T-helper 1 cell treated with Interleukin-12 subunit alpha and Interleukin-12 subunit beta and Interleukin-4 antibody, amounts not matched to agents 30 ng/mL and 1 ng/mL, for 36 hours (primary cell): Measurements from ENCODE around the gene CXCL12. TPM values are rescaled to one million over a fixed set of nuclear protein-coding genes. Genes with fewer than 3 reads are reported as not detected.

Experiments used
- intact Hi-C: fragments of 100-400 bp; cut with micrococcal nuclease; formaldehyde crosslinking; loops from one replicate; pipeline ENCODE4 v1.15.1; 2024
- total RNA-seq: library from RNA; stranded (reverse); gene quantifications from 2 replicates; pipeline ENCODE4 v1.2.3, GENCODE V29; 2022

CXCL12 gene
- not detected in 2 replicates for total RNA-seq

GRCh38 chr10:44385026-44385695 is at the start of gene CXCL12:
Gene CXCL12, minus strand, starts transcription at chr10:44385097. Its CDS starts 92 bp downstream, at chr10:44385005.
- intact Hi-C loops, result loop anchor here (5.0 kb wide), 1 partner anchor 472 kb away; no protein-coding TSS in a partner anchor

- intact Hi-C loops, result no loop called here
Measured at GRCh38 chr10:44427479-44427878, 42.6 kb upstream of the CXCL12 start.

GRCh38 chr10:44427037-44427436 is 42.1 kb upstream of the CXCL12 start:
- intact Hi-C loops, result no loop called here

GRCh38 chr10:44426247-44427034 is 41.5 kb upstream of the CXCL12 start:
- intact Hi-C loops, result no loop called here

GRCh38 chr10:44425466-44425865 is 40.6 kb upstream of the CXCL12 start:
- intact Hi-C loops, result no loop called here

GRCh38 chr10:44424957-44425356 is 40.1 kb upstream of the CXCL12 start:
- intact Hi-C loops, result no loop called here

- intact Hi-C loops, result no loop called here
Measured at GRCh38 chr10:44424298-44424697, 39.4 kb upstream of the CXCL12 start.

GRCh38 chr10:44422570-44423101 is 37.7 kb upstream of the CXCL12 start:
- intact Hi-C loops, result no loop called here

GRCh38 chr10:44422153-44422552 is 37.3 kb upstream of the CXCL12 start:
- intact Hi-C loops, result no loop called here

GRCh38 chr10:44419790-44420549 is 35.1 kb upstream of the CXCL12 start:
- intact Hi-C loops, result no loop called here

GRCh38 chr10:44418637-44419036 is 33.7 kb upstream of the CXCL12 start:
- intact Hi-C loops, result no loop called here

GRCh38 chr10:44417761-44418160 is 32.9 kb upstream of the CXCL12 start:
- intact Hi-C loops, result no loop called here

- intact Hi-C loops, result no loop called here
Measured at GRCh38 chr10:44416936-44417335, 32.0 kb upstream of the CXCL12 start.

- intact Hi-C loops, result no loop called here
Measured at GRCh38 chr10:44416021-44416771, 31.3 kb upstream of the CXCL12 start.

- intact Hi-C loops, result no loop called here
Measured at GRCh38 chr10:44415121-44415520, 30.2 kb upstream of the CXCL12 start.

- intact Hi-C loops, result no loop called here
Measured at GRCh38 chr10:44413416-44413815, 28.5 kb upstream of the CXCL12 start.

- intact Hi-C loops, result no loop called here
Measured at GRCh38 chr10:44411251-44411650, 26.4 kb upstream of the CXCL12 start.

- intact Hi-C loops, result no loop called here
Measured at GRCh38 chr10:44404741-44405437, 20.0 kb upstream of the CXCL12 start.

- intact Hi-C loops, result no loop called here
Measured at GRCh38 chr10:44402465-44403195, 17.7 kb upstream of the CXCL12 start.

- intact Hi-C loops, result no loop called here
Measured at GRCh38 chr10:44400541-44400940, 15.6 kb upstream of the CXCL12 start.
